Tongue (tissue), 3 donors: ENCODE measurements around the gene CNOT6L. TPM values are rescaled to one million over a fixed set of nuclear protein-coding genes. Genes with fewer than 3 reads are reported as not detected.

Experiments used
- DNase-seq: peaks from one replicate; pipeline ENCODE4 v3.0.0-alpha.2; 2015
- small RNA-seq: library from RNA; depleted of rRNA; stranded (forward); fragments of <200 nt; gene quantifications from one replicate; pipeline ENCODE3, GENCODE V24; 2014; ENCODE audit warnings: low replicate concordance
- total RNA-seq: library from RNA; depleted of rRNA; stranded (reverse); fragments of >200 nt; gene quantifications from one replicate; pipeline ENCODE4 v1.2.3, GENCODE V29; 2014

The CNOT6L gene
- total RNA-seq, 1 donor from 2014 or later: 49.4 TPM

DNA sequence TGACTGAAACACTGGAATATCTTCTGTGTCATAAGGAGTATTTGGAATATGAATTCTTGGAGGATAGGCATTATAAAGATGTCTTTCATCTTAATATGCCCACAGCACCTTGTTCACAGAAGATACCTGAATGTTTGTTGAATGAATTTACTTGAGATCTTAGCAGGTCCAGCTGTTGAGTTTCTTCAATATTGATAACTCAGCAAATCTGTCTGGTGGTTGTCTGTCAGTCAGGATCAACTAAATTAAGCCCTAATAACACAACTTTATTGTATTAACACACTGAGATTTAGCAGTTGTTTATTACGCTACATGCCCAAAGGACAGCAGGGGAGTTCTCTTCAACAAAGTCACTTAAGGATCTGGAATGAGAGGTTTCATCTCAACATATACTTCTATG, 106.5 kb downstream of the CNOT6L start:
- no peak for DNase-seq

DNA sequence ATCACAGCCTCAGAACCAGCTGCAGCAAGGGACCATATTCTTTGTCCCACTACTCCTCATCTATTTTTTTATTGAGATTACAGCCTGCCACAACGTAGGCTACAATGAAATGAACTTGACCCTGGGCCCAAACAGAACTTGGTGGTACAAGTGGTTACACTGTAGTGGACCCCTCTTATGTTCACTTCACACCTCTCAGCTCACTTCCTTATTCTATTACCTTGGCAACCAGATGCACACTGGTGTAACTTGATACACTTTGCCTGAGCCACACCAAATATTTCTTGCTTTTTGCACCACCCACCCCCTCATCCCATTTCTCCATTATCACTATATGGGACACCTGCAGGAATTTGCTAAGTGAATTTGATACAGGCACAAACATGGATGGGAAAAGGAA, 107.7 kb downstream of the CNOT6L start:
- no peak for DNase-seq

DNA sequence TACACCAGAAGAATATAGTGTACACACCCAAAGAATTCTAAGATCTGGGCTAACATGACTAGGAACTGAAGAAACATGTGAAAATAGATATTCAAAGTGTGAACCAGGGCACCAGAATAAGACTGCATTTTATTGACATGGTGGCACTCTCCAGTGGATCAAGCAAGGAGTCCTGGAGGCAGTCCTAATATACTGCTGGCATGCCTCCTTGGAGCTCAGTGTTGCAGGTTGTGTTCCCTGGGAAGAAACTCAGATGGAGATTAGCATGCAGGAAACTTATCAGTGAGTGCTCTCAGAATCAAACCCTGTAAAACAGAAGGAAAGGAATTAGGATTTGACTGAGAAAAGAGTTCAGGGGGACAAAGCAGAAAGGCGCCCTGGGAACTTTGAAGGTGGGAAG, 108.5 kb downstream of the CNOT6L start:
- DNase-seq: no peak

DNA sequence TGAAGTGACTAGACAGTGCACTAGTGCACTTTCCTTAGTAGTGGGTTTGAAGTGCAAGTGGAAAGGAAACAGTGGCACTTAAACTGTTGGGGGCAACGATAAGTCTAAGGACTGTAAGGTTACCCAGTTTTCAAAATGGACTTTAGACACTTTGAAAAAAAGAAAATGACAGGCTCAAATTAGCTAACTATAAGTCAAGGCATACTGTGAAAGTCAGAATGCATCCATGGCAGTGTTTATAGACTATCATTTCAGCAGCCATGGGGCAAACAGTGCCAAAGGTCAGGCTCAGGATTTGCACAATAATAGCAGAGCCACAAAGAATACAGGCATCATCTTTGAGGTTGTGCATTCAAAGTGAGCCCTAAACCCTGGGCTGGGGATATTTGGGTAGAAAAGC, 109.1 kb downstream of the CNOT6L start:
- DNase-seq: no peak

DNA sequence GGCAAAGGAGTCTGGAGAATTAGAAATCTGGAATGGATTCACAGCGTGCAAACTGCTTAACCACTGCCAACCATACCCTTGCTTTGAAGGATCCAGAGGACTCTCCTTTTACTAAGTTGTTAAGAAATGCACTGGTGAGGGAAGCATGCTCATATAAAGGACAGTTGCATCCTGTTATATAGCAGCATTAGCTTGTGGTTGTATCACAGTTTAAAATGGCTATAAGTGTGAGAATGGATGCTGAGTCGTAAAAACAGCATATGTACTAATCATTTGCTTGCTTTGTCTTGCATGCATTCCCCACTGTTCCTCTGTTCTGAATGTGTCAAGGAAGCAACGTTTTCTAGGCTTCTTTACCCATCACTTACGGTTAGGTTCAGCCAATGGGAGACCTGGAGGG, 112.5 kb downstream of the CNOT6L start:
- no peak for DNase-seq

DNA sequence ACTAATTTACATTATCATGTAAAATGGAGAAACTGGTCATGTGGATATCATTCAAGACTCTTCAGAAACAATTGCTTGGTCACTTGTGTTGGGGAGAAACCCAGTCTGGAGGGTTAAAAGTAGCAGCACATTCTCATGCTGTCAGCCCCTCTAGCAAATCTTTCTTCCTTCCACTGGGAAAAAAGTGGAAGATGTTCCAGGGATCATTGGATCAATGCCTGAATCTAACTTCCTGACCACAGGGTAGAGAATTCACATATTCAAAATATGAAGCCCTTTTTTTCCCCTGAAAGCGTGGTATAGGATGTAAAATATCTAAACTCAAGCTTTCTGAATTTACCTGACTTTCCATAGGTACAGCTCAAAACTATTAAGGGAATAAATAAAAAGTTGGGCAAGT, 115.5 kb downstream of the CNOT6L start:
- no peak for DNase-seq

DNA sequence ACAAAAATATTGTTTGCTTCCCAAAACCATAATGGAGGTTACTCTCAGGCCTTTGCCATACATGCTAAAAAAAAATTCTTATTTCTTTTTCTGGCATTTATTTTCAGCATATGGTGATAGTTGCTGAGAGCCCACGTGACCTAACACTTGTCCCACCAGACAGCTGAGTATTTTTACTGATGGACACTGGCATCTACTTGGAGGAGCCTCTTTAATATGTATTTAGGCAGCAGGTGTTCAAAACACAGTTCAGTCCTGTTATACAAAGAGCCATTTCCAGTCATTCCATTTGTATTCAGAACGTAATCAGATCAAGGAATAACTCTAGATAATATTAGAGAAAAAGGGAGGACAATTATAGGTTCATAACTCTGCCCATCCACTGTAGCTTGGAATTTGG, 118.0 kb downstream of the CNOT6L start:
- peak; percentile 85 for DNase-seq

DNA sequence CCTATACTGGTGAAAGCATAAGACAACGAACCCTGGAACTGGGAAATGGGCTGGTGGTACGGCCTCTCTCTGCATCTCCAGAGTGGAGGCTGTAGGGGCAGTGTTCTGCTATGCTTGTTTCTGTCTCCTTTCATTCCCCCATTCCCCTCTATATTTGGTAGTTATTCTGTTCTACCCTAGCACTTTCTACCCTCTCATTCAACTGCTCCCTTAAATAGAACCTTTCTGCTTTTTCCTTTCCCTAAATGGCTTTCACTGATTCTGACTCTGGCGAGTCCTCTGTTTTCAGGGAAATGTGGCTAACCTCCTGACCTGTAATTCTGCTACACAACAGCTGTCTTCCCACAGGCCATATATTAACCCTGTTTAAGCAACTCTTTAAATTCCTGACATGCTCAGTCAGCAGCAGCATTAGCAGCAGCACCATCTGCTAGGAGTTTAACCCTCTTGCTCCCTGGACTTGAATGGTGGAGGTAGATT, 119.4 kb downstream of the CNOT6L start:
- peak; percentile 88 for DNase-seq

DNA sequence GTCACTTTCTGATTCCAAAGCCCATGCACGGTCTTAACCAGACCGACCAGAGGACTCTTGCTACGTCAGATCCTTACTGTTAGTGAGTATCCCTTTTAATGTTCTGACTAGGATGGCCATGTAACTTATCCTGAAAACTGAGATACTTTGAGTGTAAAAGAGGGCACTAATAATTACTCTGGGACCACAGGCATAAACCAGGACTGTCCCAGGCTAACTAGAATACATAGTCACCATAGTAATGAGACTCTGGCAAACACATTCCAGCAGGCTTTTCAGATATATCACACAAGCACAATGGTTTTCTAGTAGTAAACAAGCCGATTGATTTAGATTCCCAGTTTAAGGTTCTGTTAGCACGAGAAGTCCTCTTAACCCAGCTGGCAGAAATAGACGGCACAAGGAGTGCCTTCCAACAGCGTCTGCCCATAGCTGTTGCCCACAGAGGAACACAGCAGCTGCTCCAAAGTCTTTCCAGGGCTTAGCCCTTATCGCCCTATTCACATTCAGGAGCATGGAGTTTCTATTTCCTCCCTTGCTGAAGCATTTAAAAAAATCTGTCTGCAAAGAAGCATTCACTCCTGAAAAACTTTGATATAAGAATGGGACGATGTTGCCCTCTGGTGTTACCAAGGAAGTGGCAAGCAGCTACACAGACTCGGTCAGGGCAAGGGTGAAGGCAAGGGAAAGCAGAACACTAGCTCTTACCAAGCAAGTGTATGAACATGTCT, 121.1 kb downstream of the CNOT6L start:
- peak; percentile 88 for DNase-seq

DNA sequence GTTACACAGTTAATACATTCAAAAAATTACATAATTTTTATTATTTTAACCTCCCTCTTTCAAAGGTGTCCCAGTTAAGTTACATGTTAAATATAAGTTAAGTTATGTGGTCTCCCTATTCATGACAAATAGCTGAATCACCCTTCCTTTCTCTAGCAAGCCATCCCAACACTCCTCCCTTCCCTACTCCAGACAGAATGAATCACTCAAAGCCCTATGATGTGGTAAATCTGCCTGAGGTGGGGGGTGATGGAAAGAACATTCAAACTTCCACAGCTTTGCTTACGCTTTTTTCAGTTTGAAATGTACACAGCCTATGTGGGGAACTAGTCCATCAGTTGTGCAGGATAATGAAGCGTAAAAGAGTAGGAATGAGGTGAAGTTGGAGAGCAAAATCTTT, 123.4 kb downstream of the CNOT6L start:
- no peak for DNase-seq

DNA sequence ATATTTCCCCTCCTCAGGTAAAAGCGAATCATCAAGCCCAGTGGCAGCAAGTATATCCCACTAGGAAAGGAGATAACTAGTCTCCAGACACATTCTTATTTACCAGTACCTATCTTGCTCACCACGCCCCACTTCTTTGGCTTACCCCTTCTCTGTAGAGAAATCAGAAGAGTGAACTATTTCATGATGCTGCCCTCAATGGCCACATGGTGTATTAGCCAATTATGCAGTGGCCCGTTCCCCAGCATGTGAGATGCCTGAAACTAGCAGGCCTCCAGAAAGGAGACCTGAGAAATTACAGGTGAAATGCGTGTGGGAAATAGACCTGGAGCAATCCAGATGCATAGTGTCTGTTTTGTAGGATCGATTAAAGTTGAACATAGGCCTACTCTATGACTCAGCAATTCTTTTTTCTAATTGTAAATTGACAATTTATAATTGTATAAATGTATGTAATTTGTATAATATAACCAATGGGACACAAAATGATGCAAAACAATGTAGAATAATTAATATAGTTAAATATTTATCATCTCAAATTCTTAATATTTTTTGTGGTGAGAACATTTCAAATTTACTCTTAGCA, 126.2 kb downstream of the CNOT6L start:
- DNase-seq: no peak

DNA sequence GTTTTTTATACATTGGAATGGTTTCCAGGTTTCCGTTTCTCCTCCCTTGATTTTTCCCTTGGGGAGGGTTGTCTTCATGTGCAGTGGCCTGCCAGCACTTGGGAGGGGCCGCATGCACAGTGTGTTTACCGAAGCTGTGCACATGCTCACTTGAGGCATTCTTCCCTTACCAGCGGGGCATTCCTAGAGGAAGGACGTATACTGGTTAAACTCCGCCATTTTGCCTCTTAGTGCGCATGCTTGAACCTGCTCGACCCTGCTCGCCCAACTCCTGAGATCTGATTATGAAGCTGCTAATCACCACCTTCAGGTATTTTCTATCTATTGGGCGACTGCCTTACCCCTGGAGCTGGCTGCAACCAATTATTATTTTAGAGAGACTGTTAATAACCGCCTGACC, 137.4 kb downstream of the CNOT6L start:
- no peak for DNase-seq

DNA sequence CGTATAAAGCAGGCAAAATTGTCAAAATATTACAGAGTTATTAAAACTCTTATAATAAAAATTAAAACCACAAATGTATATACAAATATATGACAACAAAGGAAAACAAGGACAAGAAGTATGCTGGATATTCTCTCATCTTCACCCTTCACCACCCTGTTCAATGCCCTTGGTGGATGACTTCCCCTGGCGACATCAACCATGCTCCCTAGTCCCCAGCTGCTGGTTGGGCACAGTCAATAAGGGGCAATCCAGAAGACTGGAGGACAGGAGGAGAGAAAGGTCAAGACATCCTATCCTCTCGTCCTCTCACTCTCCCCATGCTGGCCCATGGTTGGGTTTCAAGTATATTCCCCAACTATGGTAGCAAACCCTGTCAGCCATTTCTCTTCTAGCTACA, 142.3 kb downstream of the CNOT6L start:
- DNase-seq: no peak

DNA sequence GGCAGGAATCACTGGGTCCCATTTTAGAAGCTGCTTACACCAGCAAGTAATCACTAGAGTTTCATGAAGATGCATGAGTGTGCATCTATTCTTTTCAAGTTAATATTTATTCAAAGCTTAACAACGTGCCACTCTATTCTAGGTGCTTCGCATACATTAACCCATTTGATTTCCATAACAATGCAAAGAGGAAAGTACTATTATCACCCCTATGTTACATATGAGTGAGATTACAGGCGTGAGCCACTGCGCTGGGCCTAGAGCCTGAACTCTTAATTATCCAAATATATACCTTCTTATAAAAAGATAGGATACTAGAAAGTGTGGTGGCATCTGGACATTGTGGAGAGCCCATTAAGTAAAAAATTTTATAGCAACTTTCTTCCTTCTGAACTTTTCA, 148.1 kb downstream of the CNOT6L start:
- DNase-seq: no peak

DNA sequence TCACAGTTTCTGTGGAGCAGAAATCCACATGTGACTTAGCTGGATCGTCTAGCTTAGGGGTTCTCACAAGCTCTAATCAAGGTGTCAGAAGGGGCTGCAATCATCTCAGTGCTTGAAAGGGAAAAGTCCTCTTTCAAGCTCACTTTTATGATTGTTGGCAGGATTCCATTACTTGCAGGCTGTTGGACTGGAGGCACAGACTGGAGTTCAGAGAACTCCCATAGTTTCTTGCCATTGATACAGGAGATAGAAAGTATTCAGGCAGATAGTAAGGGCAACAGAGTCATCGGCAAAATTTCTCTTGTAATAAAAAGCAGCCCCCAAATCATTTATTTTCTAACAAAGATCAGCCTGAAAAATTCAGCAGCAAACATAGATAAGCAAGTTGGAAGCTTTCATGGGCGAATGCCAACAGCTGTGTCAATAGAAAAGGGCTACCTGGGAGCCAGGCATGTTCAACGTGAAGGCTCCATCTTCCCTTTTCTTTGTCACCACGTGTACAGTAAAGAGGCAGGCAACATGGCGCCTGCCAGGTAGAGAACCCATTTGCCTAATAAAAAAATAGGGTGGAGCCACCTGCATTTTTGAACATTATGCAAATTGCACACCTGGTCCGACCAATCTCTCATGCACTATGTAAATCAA, 149.1 kb downstream of the CNOT6L start:
- DNase-seq: no peak

DNA sequence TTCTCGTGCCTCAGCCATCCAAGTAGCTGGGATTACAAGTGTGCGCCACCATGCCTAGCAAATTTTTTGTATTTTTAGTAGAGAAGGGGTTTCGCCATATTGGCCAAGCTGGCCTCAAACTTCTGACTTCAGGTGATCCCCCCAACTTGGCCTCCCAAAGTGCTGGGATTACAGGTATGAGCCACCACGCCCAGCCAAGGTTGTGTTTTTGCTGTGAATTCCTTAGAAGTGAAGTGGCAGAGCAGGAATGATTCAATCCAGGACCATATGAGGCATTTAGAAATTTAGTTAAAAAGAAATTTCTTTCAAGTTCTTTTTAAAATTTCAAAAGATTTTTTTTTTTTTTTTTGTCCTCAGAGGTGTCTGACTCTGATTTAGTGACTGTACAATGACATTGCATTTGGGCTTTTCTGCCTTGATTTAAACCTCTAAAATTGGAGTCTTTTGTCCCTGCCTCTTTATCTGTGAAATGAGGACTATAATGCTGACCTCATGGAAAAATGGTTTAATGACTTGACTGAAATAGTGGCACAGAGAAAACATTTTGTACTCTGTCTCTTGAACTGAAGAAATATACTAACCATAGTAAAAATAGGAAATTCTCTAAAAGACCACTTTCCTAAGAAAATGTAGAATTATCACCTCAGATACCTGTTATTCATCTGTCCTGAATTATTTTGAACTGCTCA, 153.6 kb downstream of the CNOT6L start:
- DNase-seq: no peak

Small RNA genes within 50 kb of the gene (small RNA-seq; reads per million reads assigned to genes)
- gene AC112225.1 (not detected), gene RF00612 (not detected)

Other genes starting within 250 kb of the CNOT6L start
- 0.31 TPM for gene CXCL13, start 213.5 kb downstream of the CNOT6L start, total RNA-seq
- gene MRPL1, start 43.5 kb upstream of the CNOT6L start, total RNA-seq: 42.4 TPM
- gene FRAS1, start 238.0 kb upstream of the CNOT6L start, total RNA-seq: 46.9 TPM